H7 (cell line): ENCODE measurements around the gene NRDC. TPM values are rescaled to one million over a fixed set of nuclear protein-coding genes. Genes with fewer than 3 reads are reported as not detected.

Experiments
- DNase-seq: peaks from one replicate; pipeline ENCODE4 v3.0.0; 2012
- H3K27me3 ChIP-seq: 2 replicates; pipeline ENCODE4 v1.6.0; 2011; ENCODE audit warnings: mild to moderate bottlenecking, low read length; ENCODE audit not compliant: control insufficient read depth, insufficient read depth
- H3K36me3 ChIP-seq: replicated peaks from 2 replicates; pipeline ENCODE4 v1.5.1; 2011; ENCODE audit warnings: low read length; ENCODE audit not compliant: control insufficient read depth, insufficient read depth
- H3K4me3 ChIP-seq: 2 replicates; pipeline ENCODE4 v1.5.1; 2011; ENCODE audit warnings: low read depth, mild to moderate bottlenecking, control low read depth, low read length, moderate library complexity; ENCODE audit not compliant: insufficient read depth
- total RNA-seq: library from RNA; depleted of rRNA; stranded (reverse); fragments of >200 nt; shearing (Covaris generic); gene quantifications from 2 replicates; pipeline ENCODE4 v1.2.3, GENCODE V29; 2014; rRNA removed

The NRDC gene
- total RNA-seq, 1 experiment from 2014 or later: 103 TPM

DNA sequence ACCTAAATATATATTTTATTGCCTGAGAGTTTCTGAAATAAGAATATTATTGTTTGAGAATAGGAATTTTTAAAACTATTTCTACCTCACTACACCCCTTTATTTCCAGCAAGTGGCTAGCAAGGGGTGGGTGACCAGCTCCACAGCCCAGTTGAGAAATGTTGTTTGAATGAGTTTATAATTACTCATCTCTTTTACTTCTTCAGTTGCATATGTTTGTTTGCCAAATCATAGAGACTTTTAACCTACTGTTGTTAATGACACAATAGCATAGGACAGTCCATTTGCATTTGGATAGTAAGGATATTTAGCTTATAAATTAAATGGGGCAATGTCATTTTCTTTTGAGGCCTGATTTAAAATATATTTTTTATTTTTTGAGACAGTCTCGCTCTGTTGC, 127.8 kb downstream of the NRDC start:
- Histone ChIP-seq H3K36me3 (peaks cover 3% of the 10 kb centered on the region), H3K4me3 (no peak overlapping the region), H3K27me3 (no peaks in the 10 kb centered on the region)
- DNase-seq: no peak

DNA sequence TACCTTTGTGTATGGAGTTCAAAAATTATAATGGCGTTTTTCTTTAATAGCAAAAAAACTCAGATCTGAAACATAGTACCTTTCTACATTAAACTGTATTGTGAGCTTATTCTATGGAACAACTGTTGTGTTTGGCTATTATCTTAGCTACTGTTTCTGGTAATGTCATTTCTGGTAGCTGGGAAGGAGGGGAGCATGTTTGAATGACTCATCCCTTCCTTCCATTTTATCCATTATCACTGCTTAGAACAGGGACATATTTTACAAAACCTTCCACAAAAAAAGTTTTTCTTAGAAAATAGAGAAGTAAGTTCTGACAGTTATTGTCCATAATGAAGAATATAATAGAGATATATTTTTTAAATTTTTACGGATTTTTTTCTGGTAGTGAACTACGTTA, 128.3 kb downstream of the NRDC start:
- no peak for DNase-seq
- Histone ChIP-seq H3K27me3 (no peaks in the 10 kb centered on the region), H3K36me3 (peaks cover 3% of the 10 kb centered on the region), H3K4me3 (no peak overlapping the region)

DNA sequence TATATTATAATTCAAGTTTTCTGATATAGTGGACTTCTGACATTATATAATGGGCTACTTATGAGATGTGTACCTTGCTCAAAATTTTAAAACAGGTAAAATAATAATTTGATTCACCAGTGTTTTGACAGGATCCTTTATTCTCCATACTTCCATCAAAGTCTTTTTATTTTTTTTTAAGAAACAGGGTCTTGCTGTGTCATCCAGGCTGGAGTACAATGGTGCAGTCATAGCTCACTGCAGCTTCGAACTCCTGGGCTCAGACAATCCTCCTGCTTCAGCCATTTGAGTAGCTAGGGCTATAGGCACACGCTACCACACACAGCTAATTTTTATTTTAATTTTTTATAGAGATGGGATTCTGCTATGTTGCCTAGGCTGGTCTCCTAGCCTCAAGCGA, 129.4 kb downstream of the NRDC start:
- DNase-seq: no peak
- Histone ChIP-seq H3K36me3 (peaks cover 3% of the 10 kb centered on the region), H3K27me3 (no peaks in the 10 kb centered on the region), H3K4me3 (no peak overlapping the region)

DNA sequence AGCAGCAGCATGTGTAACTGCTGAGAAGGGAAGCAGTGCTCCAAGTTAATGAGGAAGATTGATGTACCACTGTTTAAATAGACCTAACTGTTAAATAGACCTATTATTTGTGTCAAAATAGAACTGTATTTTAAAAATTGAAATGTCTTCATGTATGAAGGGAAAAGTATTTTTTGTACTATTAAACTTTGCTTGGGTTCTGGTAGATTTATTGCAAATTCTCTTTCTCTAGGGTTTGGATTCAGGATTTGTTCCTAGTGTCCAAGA, 133.3 kb downstream of the NRDC start:
- Histone ChIP-seq H3K4me3 (no peak overlapping the region), H3K27me3 (no peaks in the 10 kb centered on the region)
- DNase-seq: no peak

DNA sequence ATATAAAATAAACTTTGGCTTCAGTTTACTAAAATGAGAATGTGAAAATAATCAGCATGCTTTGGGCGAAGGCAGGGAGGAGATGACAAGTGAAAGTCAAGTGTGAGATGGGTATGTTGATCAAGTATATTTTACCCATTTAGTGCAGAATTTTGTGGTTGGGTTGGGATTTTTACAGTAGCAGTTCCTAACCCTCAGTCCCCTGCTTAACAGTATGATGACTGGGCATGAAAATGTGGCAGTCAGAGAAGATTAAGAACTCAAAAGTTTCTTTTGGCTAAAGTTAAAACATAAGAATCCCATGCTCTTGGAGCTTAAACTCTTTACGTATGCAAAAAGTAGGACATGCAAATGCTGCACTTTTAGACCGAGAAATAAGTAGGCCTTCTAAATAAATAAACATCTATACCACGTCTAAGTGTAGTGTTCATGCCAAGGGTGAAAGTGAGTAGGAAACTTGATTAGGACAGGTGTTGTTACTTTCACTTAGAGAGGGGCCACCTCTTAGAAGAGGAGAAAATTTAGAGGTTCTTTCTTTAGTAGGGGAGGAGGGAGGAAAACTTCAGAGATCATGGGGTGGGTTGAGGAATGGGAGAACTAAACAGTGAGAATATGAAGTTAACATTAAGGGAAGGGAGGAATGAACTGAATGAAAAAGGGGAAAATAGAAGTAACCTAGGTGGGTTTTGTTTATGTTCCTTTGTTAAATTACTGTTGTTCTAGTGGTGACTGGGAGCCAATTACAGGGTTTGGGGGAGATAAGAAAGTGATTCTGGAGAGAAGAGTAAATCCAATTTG, 133.8 kb downstream of the NRDC start:
- Histone ChIP-seq H3K4me3 (no peak overlapping the region), H3K27me3 (no peaks in the 10 kb centered on the region), H3K36me3 (no peaks in the 10 kb centered on the region; the same call in 1 of the 2 replicates)
- DNase-seq: no peak

More for the DNA sequence above, 133.3 kb downstream of the NRDC start:
- H3K36me3 ChIP-seq: no peaks in the 10 kb centered on the region; the same call in 1 of the 2 replicates

DNA sequence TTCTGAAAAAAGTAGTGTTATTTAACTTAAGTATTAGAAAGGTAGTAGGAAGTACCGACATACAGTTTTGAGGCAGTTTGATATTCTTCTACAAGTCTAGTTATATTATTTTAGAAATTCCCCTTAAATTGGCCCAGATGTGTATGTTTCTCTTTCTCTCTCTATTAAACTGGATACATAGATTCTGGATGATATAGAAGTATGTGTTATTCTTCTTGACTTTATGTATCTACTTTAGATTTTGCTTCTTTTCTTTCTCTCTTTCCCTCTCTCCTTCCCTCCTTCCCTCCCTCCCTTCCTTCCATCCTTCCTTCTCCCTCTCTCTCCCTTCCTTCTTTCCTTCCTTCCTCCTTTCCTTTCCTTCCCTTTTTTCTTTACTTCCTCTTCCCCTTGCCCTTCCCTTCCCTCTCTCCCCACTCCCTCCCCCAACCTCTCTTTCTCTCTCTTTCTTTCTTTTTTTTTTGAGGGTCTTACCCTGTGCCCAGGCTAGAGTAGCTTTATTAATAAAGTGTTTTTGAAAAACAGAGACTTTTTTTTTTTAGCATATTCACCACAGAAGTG, 137.3 kb downstream of the NRDC start:
- Histone ChIP-seq H3K36me3 (no peaks in the 10 kb centered on the region; the same call in 1 of the 2 replicates), H3K27me3 (no peaks in the 10 kb centered on the region), H3K4me3 (no peak overlapping the region)
- DNase-seq: no peak

DNA sequence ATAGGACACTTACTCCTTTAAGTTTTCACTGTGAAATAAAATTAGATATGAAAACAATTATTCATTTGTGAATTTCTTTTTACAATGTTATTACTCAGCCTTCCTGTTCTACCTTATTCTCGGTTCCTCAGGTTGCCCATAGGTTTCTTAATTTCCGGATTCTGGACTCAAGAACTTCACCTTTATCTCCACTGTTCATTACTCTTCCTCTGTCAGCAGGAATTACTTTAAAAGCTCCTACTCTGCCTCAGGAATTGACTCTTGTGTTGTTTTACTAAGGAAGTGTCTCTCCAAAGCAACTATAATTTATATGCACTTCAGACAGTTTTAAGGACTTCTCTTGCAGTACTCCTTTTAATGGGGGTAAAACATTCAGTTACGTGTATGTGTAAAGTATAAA, 137.9 kb downstream of the NRDC start:
- no peak for DNase-seq
- Histone ChIP-seq H3K27me3 (no peaks in the 10 kb centered on the region), H3K36me3 (no peaks in the 10 kb centered on the region; the same call in 1 of the 2 replicates), H3K4me3 (no peak overlapping the region)

Other genes with a start within 250 kb of the NRDC start
- gene RAB3B, start 112.0 kb upstream of the NRDC start, total RNA-seq: 22.4 and 29.6 TPM in 2 replicates
- 16.9 and 20.8 TPM in 2 replicates for gene KTI12, start 155.1 kb upstream of the NRDC start, total RNA-seq
- gene TXNDC12, start 176.5 kb upstream of the NRDC start, total RNA-seq: 79.2 and 90.2 TPM in 2 replicates
- 96.9 and 127 TPM in 2 replicates for gene BTF3L4, start 177.6 kb upstream of the NRDC start, total RNA-seq